BLaER1 treated with 17β-estradiol and CSF1 and Interleukin-3, amounts not matched to agents 10 nM and 100 nM (cell line): ENCODE measurements around the gene CACNA2D1.
"Not testable (repeated sequence)": the region's sequence is repeated elsewhere in the genome, so short reads cannot be mapped to it uniquely, and the experiment has no call there.

Experiments
- H3K27ac ChIP-seq, 11 experiments: shearing (Covaris generic); formaldehyde crosslinking; 2 replicates each; pipeline ENCODE4 v1.8.1; 2022
- H3K27me3 ChIP-seq, 11 experiments: shearing (Covaris generic); formaldehyde crosslinking; 2 replicates each; pipeline ENCODE4 v1.8.1; 2022
- H3K36me3 ChIP-seq, 11 experiments: shearing (Covaris generic); formaldehyde crosslinking; 2 replicates each; pipeline ENCODE4 v1.8.1; 2022
- H3K4me1 ChIP-seq, 10 experiments: shearing (Covaris generic); formaldehyde crosslinking; 2 replicates each; pipeline ENCODE4 v1.8.1; 2022
- H3K4me2 ChIP-seq, 11 experiments: shearing (Covaris generic); formaldehyde crosslinking; 2 replicates each; pipeline ENCODE4 v1.8.1; 2022
- H3K4me3 ChIP-seq, 10 experiments: shearing (Covaris generic); formaldehyde crosslinking; 2 replicates each; pipeline ENCODE4 v1.8.1; 2022
- H3K9ac ChIP-seq, 11 experiments: shearing (Covaris generic); formaldehyde crosslinking; 2 replicates each; pipeline ENCODE4 v1.8.1; 2022
- H3K9me3 ChIP-seq, 11 experiments: shearing (Covaris generic); formaldehyde crosslinking; replicated peaks in 1 of 11; 2 replicates each; pipeline ENCODE4 v1.8.1; 2022
- H4K20me1 ChIP-seq, 11 experiments: shearing (Covaris generic); formaldehyde crosslinking; 2 replicates each; pipeline ENCODE4 v1.8.1; 2022
- Cebpa-rat ChIP-seq, 11 experiments: shearing (Covaris generic); IDR thresholded peaks; 2 replicates each; pipeline ENCODE4 v1.8.1; 2022

The CACNA2D1 gene

GRCh38 chr7:82441669-82442478 is 1.7 kb downstream of the CACNA2D1 start:
- H3K36me3 ChIP-seq: no peaks in the 10 kb centered on the region
- no peak overlapping the region for H3K9ac ChIP-seq
- H3K4me3 ChIP-seq: no peak overlapping the region
- peaks cover 6 to 11% (median 10%) of the 10 kb centered on the region in 11 experiments; a peak in 17 of 22 replicates for H3K9me3 ChIP-seq
- peaks cover 37 to 51% (median 40%) of the 10 kb centered on the region in 11 experiments for H3K27me3 ChIP-seq
- no peak overlapping the region for H3K27ac ChIP-seq
- H3K4me1 ChIP-seq: peaks cover 0 to 5% (median 0%) of the 10 kb centered on the region in 10 experiments; a peak in 1 of 20 replicates
- H4K20me1 ChIP-seq: peaks cover 0 to 6% (median 0%) of the 10 kb centered on the region in 11 experiments; a peak in 3 of 22 replicates
- no peak overlapping the region for H3K4me2 ChIP-seq
- TF ChIP-seq Cebpa-rat (IDR thresholded peaks at IDR 0.05): no peak

- no peak for TF ChIP-seq Cebpa-rat (IDR thresholded peaks at IDR 0.05)
- Histone ChIP-seq H3K4me1 (peaks cover 0 to 3% (median 0%) of the 10 kb centered on the region in 10 experiments; a peak in 1 of 20 replicates), H3K36me3 (no peaks in the 10 kb centered on the region), H4K20me1 (peaks cover 0 to 6% (median 0%) of the 10 kb centered on the region in 11 experiments; a peak in 2 of 22 replicates), H3K4me3 (no peak overlapping the region), H3K27ac (no peak overlapping the region), H3K27me3 (peaks cover 27 to 34% (median 29%) of the 10 kb centered on the region in 11 experiments), H3K9me3 (peaks cover 6 to 11% (median 9%) of the 10 kb centered on the region in 11 experiments; a peak in 17 of 22 replicates), H3K4me2 (no peak overlapping the region), H3K9ac (no peak overlapping the region)
Observed at GRCh38 chr7:82438521-82438920, 5.1 kb downstream of the CACNA2D1 start.

GRCh38 chr7:82435769-82436168 is 7.8 kb downstream of the CACNA2D1 start:
- Histone ChIP-seq H3K27me3 (peaks cover under 1 to 6% (median 2%) of the 10 kb centered on the region in 11 experiments; a peak in 19 of 22 replicates), H3K36me3 (no peaks in the 10 kb centered on the region), H4K20me1 (no peaks in the 10 kb centered on the region), H3K4me2 (no peak overlapping the region), H3K9ac (no peak overlapping the region), H3K27ac (no peak overlapping the region), H3K4me1 (no peaks in the 10 kb centered on the region), H3K4me3 (no peak overlapping the region), H3K9me3 (no peaks in the 10 kb centered on the region)
- TF ChIP-seq Cebpa-rat (IDR thresholded peaks at IDR 0.05): no peak

- Histone ChIP-seq H3K9ac (no peak overlapping the region), H3K27me3 (no peaks in the 10 kb centered on the region), H3K4me1 (no peaks in the 10 kb centered on the region), H3K9me3 (no peaks in the 10 kb centered on the region), H4K20me1 (no peaks in the 10 kb centered on the region), H3K36me3 (no peaks in the 10 kb centered on the region), H3K27ac (no peak overlapping the region), H3K4me3 (no peak overlapping the region), H3K4me2 (no peak overlapping the region)
- TF ChIP-seq Cebpa-rat (IDR thresholded peaks at IDR 0.05): no peak
Observed at GRCh38 chr7:82434275-82435022, 9.1 kb downstream of the CACNA2D1 start.

GRCh38 chr7:82433507-82433906 is 10.1 kb downstream of the CACNA2D1 start:
- Histone ChIP-seq H3K9me3 (no peaks in the 10 kb centered on the region), H3K27me3 (no peaks in the 10 kb centered on the region), H3K27ac (no peak overlapping the region), H3K36me3 (no peaks in the 10 kb centered on the region), H3K9ac (no peak overlapping the region), H4K20me1 (no peaks in the 10 kb centered on the region), H3K4me3 (no peak overlapping the region), H3K4me2 (no peak overlapping the region), H3K4me1 (no peaks in the 10 kb centered on the region)
- TF ChIP-seq Cebpa-rat (IDR thresholded peaks at IDR 0.05): no peak

- H3K27ac ChIP-seq, H3K4me3 ChIP-seq, H3K9ac ChIP-seq, H3K4me1 ChIP-seq, H3K27me3 ChIP-seq, H3K4me2 ChIP-seq, H3K9me3 ChIP-seq, H3K36me3 ChIP-seq, H4K20me1 ChIP-seq: not testable (repeated sequence)
Observed at GRCh38 chr7:82432743-82433142, 10.8 kb downstream of the CACNA2D1 start.

GRCh38 chr7:82430500-82431465 is 12.8 kb downstream of the CACNA2D1 start:
- H4K20me1 ChIP-seq: no peaks in the 10 kb centered on the region
- H3K27me3 ChIP-seq: no peaks in the 10 kb centered on the region
- no peak overlapping the region for H3K27ac ChIP-seq

GRCh38 chr7:82429408-82429807 is 14.2 kb downstream of the CACNA2D1 start:
- Histone ChIP-seq H3K4me3 (no peak overlapping the region), H3K4me1 (no peaks in the 10 kb centered on the region), H3K9me3 (no peaks in the 10 kb centered on the region), H3K4me2 (no peak overlapping the region), H3K36me3 (no peaks in the 10 kb centered on the region), H3K27ac (no peak overlapping the region), H4K20me1 (no peaks in the 10 kb centered on the region), H3K9ac (no peak overlapping the region), H3K27me3 (no peaks in the 10 kb centered on the region)
- TF ChIP-seq Cebpa-rat (IDR thresholded peaks at IDR 0.05): no peak

More at GRCh38 chr7:82430500-82431465, 12.8 kb downstream of the CACNA2D1 start:
- no peaks in the 10 kb centered on the region for H3K9me3 ChIP-seq
- no peaks in the 10 kb centered on the region for H3K36me3 ChIP-seq
- no peak for TF ChIP-seq Cebpa-rat (IDR thresholded peaks at IDR 0.05)
- H3K9ac ChIP-seq: no peak overlapping the region
- H3K4me1 ChIP-seq: no peaks in the 10 kb centered on the region
- no peak overlapping the region for H3K4me2 ChIP-seq
- H3K4me3 ChIP-seq: no peak overlapping the region
